Panc1 (cell line): ENCODE results near the gene QKI.
"Not testable (repeated sequence)": the region's sequence is repeated elsewhere in the genome, so short reads cannot be mapped to it uniquely, and the experiment has no call there.

Source experiments
- POLR2AphosphoS5 ChIP-seq: IDR thresholded peaks from 2 replicates; pipeline ENCODE4 v1.6.1; 2012; ENCODE audit warnings: mild to moderate bottlenecking, low read depth, low read length, moderate library complexity
- SIN3A ChIP-seq: IDR thresholded peaks from 2 replicates; pipeline ENCODE4 v1.6.1; 2012; ENCODE audit warnings: low read depth, mild to moderate bottlenecking, low read length, moderate library complexity, borderline replicate concordance; ENCODE audit not compliant: insufficient read depth
- TCF7L2 ChIP-seq: IDR thresholded peaks from 2 replicates; pipeline ENCODE4 v1.6.1; 2011; ENCODE audit warnings: mild to moderate bottlenecking, low read depth, low read length, inconsistent platforms
- TF ChIP-seq, protein P1 (sequence below): fragments of 450-650 bp; IDR thresholded peaks from 2 replicates; pipeline ENCODE4 v1.5.1; 2017; ENCODE audit warnings: mild to moderate bottlenecking
- TF ChIP-seq, protein P2 (sequence below), 2 experiments: IDR thresholded peaks; 2 replicates each; pipeline ENCODE4 v1.6.1; 2011 to 2012; ENCODE audit warnings: low read depth in 2 of 2, control low read depth in 1 of 2, low read length in 1 of 2, mild to moderate bottlenecking in 1 of 2, moderate library complexity in 1 of 2; ENCODE audit not compliant: insufficient read depth in 1 of 2

DNA sequence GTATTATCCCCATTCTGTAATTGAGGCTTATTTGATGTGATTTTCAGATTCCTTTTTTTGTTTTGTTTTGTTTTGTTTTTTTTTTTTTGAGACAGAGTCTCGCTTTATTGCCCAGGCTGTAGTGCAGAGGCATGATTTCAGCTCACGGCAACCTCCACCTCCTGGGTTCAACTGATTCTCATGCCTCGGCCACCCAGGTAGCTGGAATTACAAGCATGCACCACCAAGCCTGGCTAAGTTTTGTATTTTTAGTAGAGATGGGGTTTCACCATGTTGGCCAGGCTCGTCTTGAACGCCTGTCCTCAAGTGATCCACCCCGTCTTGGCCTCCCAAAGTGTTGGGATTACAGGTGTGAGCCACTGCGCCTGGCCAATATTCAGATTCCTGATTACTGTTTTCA, 62.4 kb downstream of the QKI start:
- TF ChIP-seq, protein P1, sequence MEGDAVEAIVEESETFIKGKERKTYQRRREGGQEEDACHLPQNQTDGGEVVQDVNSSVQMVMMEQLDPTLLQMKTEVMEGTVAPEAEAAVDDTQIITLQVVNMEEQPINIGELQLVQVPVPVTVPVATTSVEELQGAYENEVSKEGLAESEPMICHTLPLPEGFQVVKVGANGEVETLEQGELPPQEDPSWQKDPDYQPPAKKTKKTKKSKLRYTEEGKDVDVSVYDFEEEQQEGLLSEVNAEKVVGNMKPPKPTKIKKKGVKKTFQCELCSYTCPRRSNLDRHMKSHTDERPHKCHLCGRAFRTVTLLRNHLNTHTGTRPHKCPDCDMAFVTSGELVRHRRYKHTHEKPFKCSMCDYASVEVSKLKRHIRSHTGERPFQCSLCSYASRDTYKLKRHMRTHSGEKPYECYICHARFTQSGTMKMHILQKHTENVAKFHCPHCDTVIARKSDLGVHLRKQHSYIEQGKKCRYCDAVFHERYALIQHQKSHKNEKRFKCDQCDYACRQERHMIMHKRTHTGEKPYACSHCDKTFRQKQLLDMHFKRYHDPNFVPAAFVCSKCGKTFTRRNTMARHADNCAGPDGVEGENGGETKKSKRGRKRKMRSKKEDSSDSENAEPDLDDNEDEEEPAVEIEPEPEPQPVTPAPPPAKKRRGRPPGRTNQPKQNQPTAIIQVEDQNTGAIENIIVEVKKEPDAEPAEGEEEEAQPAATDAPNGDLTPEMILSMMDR = not testable (repeated sequence)
- TF ChIP-seq SIN3A, TCF7L2, POLR2AphosphoS5: not testable (repeated sequence)
- TF ChIP-seq, protein P2, sequence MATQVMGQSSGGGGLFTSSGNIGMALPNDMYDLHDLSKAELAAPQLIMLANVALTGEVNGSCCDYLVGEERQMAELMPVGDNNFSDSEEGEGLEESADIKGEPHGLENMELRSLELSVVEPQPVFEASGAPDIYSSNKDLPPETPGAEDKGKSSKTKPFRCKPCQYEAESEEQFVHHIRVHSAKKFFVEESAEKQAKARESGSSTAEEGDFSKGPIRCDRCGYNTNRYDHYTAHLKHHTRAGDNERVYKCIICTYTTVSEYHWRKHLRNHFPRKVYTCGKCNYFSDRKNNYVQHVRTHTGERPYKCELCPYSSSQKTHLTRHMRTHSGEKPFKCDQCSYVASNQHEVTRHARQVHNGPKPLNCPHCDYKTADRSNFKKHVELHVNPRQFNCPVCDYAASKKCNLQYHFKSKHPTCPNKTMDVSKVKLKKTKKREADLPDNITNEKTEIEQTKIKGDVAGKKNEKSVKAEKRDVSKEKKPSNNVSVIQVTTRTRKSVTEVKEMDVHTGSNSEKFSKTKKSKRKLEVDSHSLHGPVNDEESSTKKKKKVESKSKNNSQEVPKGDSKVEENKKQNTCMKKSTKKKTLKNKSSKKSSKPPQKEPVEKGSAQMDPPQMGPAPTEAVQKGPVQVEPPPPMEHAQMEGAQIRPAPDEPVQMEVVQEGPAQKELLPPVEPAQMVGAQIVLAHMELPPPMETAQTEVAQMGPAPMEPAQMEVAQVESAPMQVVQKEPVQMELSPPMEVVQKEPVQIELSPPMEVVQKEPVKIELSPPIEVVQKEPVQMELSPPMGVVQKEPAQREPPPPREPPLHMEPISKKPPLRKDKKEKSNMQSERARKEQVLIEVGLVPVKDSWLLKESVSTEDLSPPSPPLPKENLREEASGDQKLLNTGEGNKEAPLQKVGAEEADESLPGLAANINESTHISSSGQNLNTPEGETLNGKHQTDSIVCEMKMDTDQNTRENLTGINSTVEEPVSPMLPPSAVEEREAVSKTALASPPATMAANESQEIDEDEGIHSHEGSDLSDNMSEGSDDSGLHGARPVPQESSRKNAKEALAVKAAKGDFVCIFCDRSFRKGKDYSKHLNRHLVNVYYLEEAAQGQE (IDR thresholded peaks at IDR 0.05; ENCODE audit: insufficient read depth in 1 of 2, low read depth in 2 of 2, low read length in 1 of 2) = not testable (repeated sequence)
